ENCODE measurements around the gene ATXN1. TPM values are rescaled to one million over a fixed set of nuclear protein-coding genes. Genes with fewer than 3 reads are reported as not detected.

Gene ATXN1
- total and polyA plus RNA-seq, 2 of the 8 experiments (the other 6 are each of a cell fraction or from before 2014, with no cell fraction given): 1.6 to 4.0 TPM

- H3K23me2 ChIP-seq (ENCODE audit: low read depth, low read length): no peaks in the 10 kb centered on the region
- no peak overlapping the region for H3K9ac ChIP-seq (replicated peaks in 1 of 4; ENCODE audit: extremely low read depth in 1 of 4, low read depth in 3 of 4, low read length in 3 of 4)
- no peak overlapping the region for H3K4me2 ChIP-seq (ENCODE audit: insufficient read depth in 1 of 2, low read depth in 2 of 2, low read length in 2 of 2)
- no peak overlapping the region for H2AFZ ChIP-seq (ENCODE audit: low read length)
- CTCF ChIA-PET (ENCODE audit: partially characterized antibody): interaction anchor here (0.5 to 10.4 kb wide), 7 partner anchors 10 to 121 kb away, joined by 3 to 92 read pairs (median 5); no protein-coding TSS in a partner anchor
- 86% methylated on average over 2 of the region's 2 CpGs; no CpG with 5 or more reads in 1 of the 2 experiments for WGBS, 2 experiments (ENCODE audit: extremely low coverage in 1 of 2, insufficient coverage in 1 of 2, insufficient read length in 1 of 2, insufficient replicate concordance in 2 of 2, low coverage in 1 of 2, low lambda C conversion rate in 2 of 2, missing lambda C conversion rate in 1 of 2)
- no peak overlapping the region for H3K4me3 ChIP-seq (ENCODE audit: extremely low read depth in 1 of 4, insufficient read depth in 2 of 4, low read depth in 3 of 4, low read length in 4 of 4)
- POLR2A ChIA-PET (ENCODE audit: partially characterized antibody): no interaction called here
- no peak overlapping the region for H2AK5ac ChIP-seq (ENCODE audit: low read depth, low read length)
- no peak overlapping the region for H3K18ac ChIP-seq (ENCODE audit: extremely low read depth, low read length)
- FAIRE-seq: no peak
- H3K27me3 ChIP-seq (replicated peaks in 1 of 4; ENCODE audit: control insufficient read depth in 3 of 4, extremely low read depth in 1 of 4, insufficient read depth in 3 of 4, low read length in 3 of 4): no peaks in the 10 kb centered on the region
- no peak overlapping the region for H2BK15ac ChIP-seq (ENCODE audit: low read length)
- DNase-seq (ENCODE audit: low read depth in 1 of 2, low spot score in 2 of 2): no peak
- TF ChIP-seq SIRT6 (IDR thresholded peaks at IDR 0.05; ENCODE audit: low read length): no peak
- TF ChIP-seq SP4 (IDR thresholded peaks at IDR 0.05; ENCODE audit: low read length): no peak
- no peak for TF ChIP-seq ATF3 (IDR thresholded peaks at IDR 0.05; ENCODE audit: insufficient read depth, low read depth, low read length)
- TF ChIP-seq CBX5 (IDR thresholded peaks at IDR 0.05; ENCODE audit: low read depth, low read length): no peak
- H2BK12ac ChIP-seq (ENCODE audit: low read depth, low read length): no peak overlapping the region
- H3K79me1 ChIP-seq (ENCODE audit: low read depth, low read length): no peaks in the 10 kb centered on the region
- H3K56ac ChIP-seq (replicated peaks; ENCODE audit: insufficient read length, low read depth, low read length): no peak overlapping the region
- no peaks in the 10 kb centered on the region for H3K79me2 ChIP-seq (ENCODE audit: control insufficient read depth in 1 of 2, insufficient read depth in 2 of 2, low read length in 2 of 2)
- no peak overlapping the region for H2BK20ac ChIP-seq (ENCODE audit: low read length)
- H3K23ac ChIP-seq (ENCODE audit: insufficient read length): no peak overlapping the region
- H2BK120ac ChIP-seq (replicated peaks; ENCODE audit: low read depth, low read length): no peak overlapping the region
- H4K8ac ChIP-seq (ENCODE audit: extremely low read depth, insufficient read depth, low read length): no peak overlapping the region
- H4K5ac ChIP-seq (ENCODE audit: insufficient read length, low read depth, low read length): no peak overlapping the region
- H2BK5ac ChIP-seq (ENCODE audit: low read depth, low read length): no peak overlapping the region
- H3K4ac ChIP-seq (replicated peaks; ENCODE audit: insufficient read length, low read depth, low read length): no peak overlapping the region
- no peak overlapping the region for H3K14ac ChIP-seq (ENCODE audit: insufficient read length)
- no peak overlapping the region for H3K27ac ChIP-seq (ENCODE audit: low read depth, low read length)
- H3K36me3 ChIP-seq (ENCODE audit: control insufficient read depth in 2 of 4, insufficient read depth in 4 of 4, low read length in 3 of 4): no peaks in the 10 kb centered on the region
- H3K9me3 ChIP-seq (ENCODE audit: insufficient read depth in 2 of 2, low read depth in 1 of 2, low read length in 1 of 2): no peaks in the 10 kb centered on the region
- H3K4me1 ChIP-seq (replicated peaks in 1 of 4; ENCODE audit: control insufficient read depth in 3 of 4, insufficient read depth in 4 of 4, low read length in 3 of 4): peaks cover 0 to 2% (median 0%) of the 10 kb centered on the region in 4 experiments; a peak in 3 of 7 replicates
- no peak overlapping the region for H4K91ac ChIP-seq (replicated peaks; ENCODE audit: insufficient read length, low read length)
- no peaks in the 10 kb centered on the region for H4K20me1 ChIP-seq (replicated peaks in 1 of 2; ENCODE audit: control insufficient read depth in 1 of 2, insufficient read depth in 2 of 2, low read length in 2 of 2)
Observed at GRCh38 chr6:16406966-16407365, 354.3 kb downstream of the ATXN1 start.
